Germinal center (tissue), 1 donor: ENCODE results near the gene UBR1.
"Not testable (repeated sequence)": the region's sequence is repeated elsewhere in the genome, so short reads cannot be mapped to it uniquely, and the experiment has no call there.

Experiments used
- DNase-seq: peaks from one replicate; pipeline ENCODE4 v3.0.0; 2012; ENCODE audit warnings: mixed read lengths, low spot score

The UBR1 gene

DNA sequence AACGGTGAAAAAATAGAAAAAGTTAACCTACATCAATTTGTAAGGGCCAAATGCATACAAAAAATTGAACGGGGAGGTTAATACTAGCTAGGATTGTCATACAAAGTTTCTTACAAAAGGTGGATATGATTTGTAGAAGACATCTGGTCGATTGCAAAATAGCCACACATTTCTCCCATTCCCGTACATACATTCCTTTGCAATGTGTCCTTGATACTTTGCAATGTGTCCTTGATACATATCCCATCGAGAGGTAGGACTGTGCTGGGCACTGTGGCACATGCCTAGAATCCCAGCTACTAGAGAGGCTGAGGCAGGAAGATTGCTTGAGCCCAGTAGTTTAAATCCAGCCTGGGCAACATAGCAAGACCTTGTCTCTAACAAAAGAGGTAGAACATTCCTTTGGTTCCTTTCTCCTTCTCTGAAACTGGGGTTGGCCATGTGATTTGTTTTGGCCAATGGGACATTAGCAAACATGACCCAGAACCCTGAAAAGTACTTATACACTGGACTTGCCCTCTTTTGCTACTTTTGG lies 194.7 kb downstream of the UBR1 start:
- no peak for DNase-seq

- DNase-seq, result no peak
Observed at GRCh38 chr15:42908538-42908937, 197.3 kb downstream of the UBR1 start.

- no peak for DNase-seq
Observed at GRCh38 chr15:42903388-42904324, 202.2 kb downstream of the UBR1 start.

GRCh38 chr15:42893911-42894310 lies 211.9 kb downstream of the UBR1 start:
- DNase-seq, result not testable (repeated sequence)
